HG03378 (cell line): ENCODE measurements around the gene IDH3A.
A peak's percentile ranks its signal among the peaks of the same experiment; 100 is the strongest.

Experiments
- ATAC-seq: cut with Tn5 transposase; IDR thresholded peaks from one replicate; pipeline ENCODE4 v1.9.1; 2021; ENCODE audit warnings: mild to moderate bottlenecking, moderate library complexity; ENCODE audit not compliant: unreplicated experiment

IDH3A gene

GRCh38 chr15:78162038-78162437 is 12.9 kb downstream of the IDH3A start:
- no peak for ATAC-seq

GRCh38 chr15:78164010-78164409 is 14.8 kb downstream of the IDH3A start:
- no peak for ATAC-seq

GRCh38 chr15:78167227-78167888 is 18.2 kb downstream of the IDH3A start:
- peak; percentile 73 for ATAC-seq

- ATAC-seq, result no peak
Measured at GRCh38 chr15:78168608-78169007, 19.4 kb downstream of the IDH3A start.

GRCh38 chr15:78170848-78171773 is 21.9 kb downstream of the IDH3A start:
- peak; percentile 65 for ATAC-seq

GRCh38 chr15:78171864-78172472 is 22.8 kb downstream of the IDH3A start:
- no peak for ATAC-seq

GRCh38 chr15:78174401-78174800 is 25.2 kb downstream of the IDH3A start:
- no peak for ATAC-seq

- ATAC-seq, result no peak
Measured at GRCh38 chr15:78175330-78175729, 26.2 kb downstream of the IDH3A start.

- ATAC-seq, result no peak
Measured at GRCh38 chr15:78177447-78177873, 28.3 kb downstream of the IDH3A start.

GRCh38 chr15:78178064-78178463 is 28.9 kb downstream of the IDH3A start:
- no peak for ATAC-seq

GRCh38 chr15:78179286-78179840 is 30.2 kb downstream of the IDH3A start:
- no peak for ATAC-seq

GRCh38 chr15:78179906-78180305 is 30.7 kb downstream of the IDH3A start:
- ATAC-seq, result no peak

- ATAC-seq, result no peak
Measured at GRCh38 chr15:78182336-78182700, 33.2 kb downstream of the IDH3A start.

GRCh38 chr15:78182821-78183220 is 33.7 kb downstream of the IDH3A start:
- no peak for ATAC-seq

- no peak for ATAC-seq
Measured at GRCh38 chr15:78192826-78193594, 43.8 kb downstream of the IDH3A start.

- no peak for ATAC-seq
Measured at GRCh38 chr15:78193731-78194567, 44.8 kb downstream of the IDH3A start.

GRCh38 chr15:78194568-78194925 is 45.4 kb downstream of the IDH3A start:
- ATAC-seq, result no peak

- no peak for ATAC-seq
Measured at GRCh38 chr15:78195735-78196201, 46.6 kb downstream of the IDH3A start.

- no peak for ATAC-seq
Measured at GRCh38 chr15:78197632-78198031, 48.5 kb downstream of the IDH3A start.
